ENCODE data around the gene KRTAP9-7.

- no peak for TF ChIP-seq CTCF (IDR thresholded peaks at IDR 0.05; ENCODE audit: low read depth, low read length)
- no peak for TF ChIP-seq POLR2A (IDR thresholded peaks at IDR 0.05; ENCODE audit: extremely low read depth, insufficient read length)
- no peak for TF ChIP-seq MYC (IDR thresholded peaks at IDR 0.05; ENCODE audit: low read depth, low read length)
- no peak for TF ChIP-seq MAX (IDR thresholded peaks at IDR 0.05; ENCODE audit: low read depth, low read length)
These were observed 33.4 kb downstream of the KRTAP9-7 start, which contains the start of gene KRTAP16-1 for GRCh38 chr17:41308918-41309359.

All from NB4 (cell line).